Omental fat pad (tissue), 4 donors: Measurements from ENCODE around the gene MARCHF3. TPM values are rescaled to one million over a fixed set of nuclear protein-coding genes. Genes with fewer than 3 reads are reported as not detected.

Source experiments
- ATAC-seq: fragments of 150-250 bp; one replicate; pipeline ENCODE4 v1.9.1; 2016; ENCODE audit warnings: mild to moderate bottlenecking, moderate library complexity; ENCODE audit not compliant: low FRiP score
- DNase-seq: peaks from one replicate; pipeline ENCODE4 v3.0.0-alpha.2; 2019; ENCODE audit warnings: low spot score
- total RNA-seq, 4 donors: library from RNA; depleted of rRNA; stranded (reverse); fragments of >200 nt; gene quantifications; one replicate each; pipeline ENCODE4 v1.1.0, GENCODE V29; 2016
- TF ChIP-seq, protein P1 (sequence below), 3 donors: fragments of 450-650 bp; IDR thresholded peaks; one replicate each; pipeline ENCODE4 v1.5.1; 2016 to 2017; ENCODE audit warnings: antibody characterized with exemption in 3 of 3, mild to moderate bottlenecking in 3 of 3, moderate library complexity in 2 of 3

Gene MARCHF3
- total RNA-seq, 4 donors from 2014 or later: 7.4 to 72.7 (median 16.2) TPM

DNA sequence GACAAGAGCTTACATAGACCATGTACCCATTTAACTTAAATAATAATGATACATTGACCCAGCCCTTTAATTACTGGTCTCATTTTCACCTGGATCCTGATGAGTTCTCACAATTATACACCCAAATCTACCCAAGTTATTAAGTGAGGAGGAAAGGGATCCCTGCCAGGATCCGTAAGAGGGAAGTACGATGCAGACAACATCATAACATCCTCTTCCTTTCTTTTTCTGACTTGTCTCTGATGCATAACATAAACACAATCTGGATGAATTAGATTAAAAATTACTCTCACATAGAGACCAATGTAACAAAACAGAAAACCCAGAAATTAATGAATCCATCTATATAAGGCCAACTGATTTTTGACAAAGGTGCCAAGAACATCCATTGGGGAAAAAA lies 17.0 kb downstream of the MARCHF3 start:
- TF ChIP-seq, protein P1, sequence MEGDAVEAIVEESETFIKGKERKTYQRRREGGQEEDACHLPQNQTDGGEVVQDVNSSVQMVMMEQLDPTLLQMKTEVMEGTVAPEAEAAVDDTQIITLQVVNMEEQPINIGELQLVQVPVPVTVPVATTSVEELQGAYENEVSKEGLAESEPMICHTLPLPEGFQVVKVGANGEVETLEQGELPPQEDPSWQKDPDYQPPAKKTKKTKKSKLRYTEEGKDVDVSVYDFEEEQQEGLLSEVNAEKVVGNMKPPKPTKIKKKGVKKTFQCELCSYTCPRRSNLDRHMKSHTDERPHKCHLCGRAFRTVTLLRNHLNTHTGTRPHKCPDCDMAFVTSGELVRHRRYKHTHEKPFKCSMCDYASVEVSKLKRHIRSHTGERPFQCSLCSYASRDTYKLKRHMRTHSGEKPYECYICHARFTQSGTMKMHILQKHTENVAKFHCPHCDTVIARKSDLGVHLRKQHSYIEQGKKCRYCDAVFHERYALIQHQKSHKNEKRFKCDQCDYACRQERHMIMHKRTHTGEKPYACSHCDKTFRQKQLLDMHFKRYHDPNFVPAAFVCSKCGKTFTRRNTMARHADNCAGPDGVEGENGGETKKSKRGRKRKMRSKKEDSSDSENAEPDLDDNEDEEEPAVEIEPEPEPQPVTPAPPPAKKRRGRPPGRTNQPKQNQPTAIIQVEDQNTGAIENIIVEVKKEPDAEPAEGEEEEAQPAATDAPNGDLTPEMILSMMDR (IDR thresholded peaks at IDR 0.05): no peak
- ATAC-seq: no peak

DNA sequence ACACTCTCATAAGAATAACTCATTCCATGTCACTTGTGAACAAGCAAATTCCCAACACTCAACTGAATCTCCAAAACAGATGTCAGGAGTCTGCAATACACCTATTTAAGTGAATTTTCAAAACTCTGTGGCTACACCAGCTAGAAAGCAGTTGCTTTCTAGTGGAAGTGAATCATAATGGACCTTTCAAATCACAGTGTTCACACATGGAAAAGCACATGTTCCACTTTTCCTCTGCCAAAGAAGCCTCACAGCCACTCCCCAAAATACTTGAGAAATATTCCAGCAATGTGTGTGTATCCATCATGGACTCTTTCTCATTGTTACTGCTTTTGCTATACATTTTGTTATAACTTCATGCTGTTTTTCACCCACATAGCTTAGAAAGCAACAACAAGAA lies 17.4 kb downstream of the MARCHF3 start:
- peak; percentile 57 for ATAC-seq

More for the DNA sequence above, 17.0 kb downstream of the MARCHF3 start:
- no peak for DNase-seq

DNA sequence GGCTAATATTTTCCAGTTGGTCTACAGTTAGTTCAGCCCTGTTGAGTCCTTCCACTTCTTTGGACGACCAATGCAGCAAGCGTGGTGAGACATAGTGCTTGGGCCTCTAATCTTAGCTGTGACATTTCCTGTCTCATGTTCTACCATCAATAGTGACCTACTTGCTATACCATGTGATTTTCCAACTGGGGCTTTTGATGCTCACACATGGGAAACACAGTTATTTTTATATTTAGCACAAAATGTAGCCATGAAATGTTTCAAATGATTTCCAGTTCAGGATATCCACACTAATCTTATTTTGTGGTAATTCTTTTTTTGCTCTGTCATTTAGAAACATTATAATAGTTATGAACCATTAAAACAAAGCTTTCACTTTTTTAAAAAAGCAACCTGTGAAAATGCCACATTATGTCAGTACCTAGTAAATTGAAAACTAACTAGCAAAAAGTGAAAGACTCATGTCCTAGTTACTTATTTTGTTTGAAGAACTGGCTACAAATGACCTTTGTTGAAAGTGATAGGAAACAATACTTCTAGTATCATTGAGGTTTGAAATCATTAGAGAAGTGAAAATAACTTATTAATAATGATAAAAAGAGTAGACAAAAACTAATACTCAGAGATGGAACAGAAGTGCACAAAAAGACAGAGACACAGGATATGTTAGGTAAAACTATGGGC lies 18.3 kb downstream of the MARCHF3 start:
- TF ChIP-seq, protein P1 (IDR thresholded peaks at IDR 0.05): no peak
- no peak for DNase-seq
- no peak for ATAC-seq

More for the DNA sequence above, 17.4 kb downstream of the MARCHF3 start:
- TF ChIP-seq, protein P1 (IDR thresholded peaks at IDR 0.05): no peak
- no peak for DNase-seq

DNA sequence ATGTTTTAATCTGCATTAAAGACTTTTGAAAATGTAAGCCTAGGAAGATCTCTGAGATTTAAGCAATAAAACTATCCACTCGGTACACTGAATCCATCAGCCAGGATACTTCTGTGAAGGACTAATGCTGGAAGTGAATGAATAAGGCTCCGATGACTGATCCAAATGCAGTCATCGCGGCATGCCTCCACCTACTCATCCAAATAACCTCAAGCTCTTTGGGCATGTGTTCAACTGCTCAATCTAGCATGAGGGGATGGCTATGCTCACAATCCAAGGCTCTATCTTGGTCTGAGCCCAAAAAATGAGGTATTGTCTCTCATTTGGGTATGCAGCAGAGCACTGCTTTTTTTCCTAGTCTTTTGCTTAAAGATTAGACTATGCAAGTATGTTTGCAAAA lies 19.2 kb downstream of the MARCHF3 start:
- ATAC-seq: peak; percentile 76
- TF ChIP-seq, protein P1 (IDR thresholded peaks at IDR 0.05): no peak
- no peak for DNase-seq

DNA sequence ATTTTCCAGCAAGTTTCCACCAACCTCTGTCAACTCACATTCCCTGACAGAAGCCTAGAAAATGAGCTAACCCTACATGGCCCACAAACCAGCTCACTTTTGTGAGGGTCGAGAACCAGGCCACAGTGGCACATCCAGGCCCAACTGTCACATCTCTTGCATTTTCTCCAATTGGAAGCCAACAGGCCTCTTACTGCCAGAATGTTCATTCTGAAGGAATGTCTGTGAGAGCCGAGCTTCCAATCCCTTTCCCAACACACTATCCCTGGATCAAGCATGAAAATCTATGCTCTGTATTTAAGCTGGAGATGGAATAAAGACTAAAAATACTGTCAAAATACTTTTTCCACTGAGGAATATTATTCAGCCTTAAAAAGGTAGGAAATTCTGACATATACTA lies 20.0 kb downstream of the MARCHF3 start:
- no peak for ATAC-seq
- DNase-seq: no peak
- TF ChIP-seq, protein P1 (IDR thresholded peaks at IDR 0.05): no peak

DNA sequence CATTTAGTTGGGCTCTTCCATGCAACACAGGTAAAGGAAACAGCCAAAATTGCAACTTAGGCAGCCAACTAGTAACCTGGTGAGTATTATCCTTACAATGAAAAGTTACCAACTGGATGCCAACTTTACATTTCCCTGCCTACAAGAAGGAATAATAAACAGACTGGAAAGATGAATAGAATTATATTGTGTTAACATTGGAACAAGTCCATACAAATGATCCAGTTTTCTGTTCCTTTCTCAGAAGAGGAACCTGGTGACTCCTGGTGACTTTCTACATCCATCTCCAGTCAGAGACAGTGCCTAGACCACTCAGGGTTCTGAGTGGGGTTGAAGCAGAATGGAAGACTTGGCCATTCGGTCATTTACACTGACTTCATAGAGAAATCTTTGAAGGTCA lies 20.6 kb downstream of the MARCHF3 start:
- TF ChIP-seq, protein P1 (IDR thresholded peaks at IDR 0.05): no peak
- DNase-seq (no peak), ATAC-seq (no peak)

DNA sequence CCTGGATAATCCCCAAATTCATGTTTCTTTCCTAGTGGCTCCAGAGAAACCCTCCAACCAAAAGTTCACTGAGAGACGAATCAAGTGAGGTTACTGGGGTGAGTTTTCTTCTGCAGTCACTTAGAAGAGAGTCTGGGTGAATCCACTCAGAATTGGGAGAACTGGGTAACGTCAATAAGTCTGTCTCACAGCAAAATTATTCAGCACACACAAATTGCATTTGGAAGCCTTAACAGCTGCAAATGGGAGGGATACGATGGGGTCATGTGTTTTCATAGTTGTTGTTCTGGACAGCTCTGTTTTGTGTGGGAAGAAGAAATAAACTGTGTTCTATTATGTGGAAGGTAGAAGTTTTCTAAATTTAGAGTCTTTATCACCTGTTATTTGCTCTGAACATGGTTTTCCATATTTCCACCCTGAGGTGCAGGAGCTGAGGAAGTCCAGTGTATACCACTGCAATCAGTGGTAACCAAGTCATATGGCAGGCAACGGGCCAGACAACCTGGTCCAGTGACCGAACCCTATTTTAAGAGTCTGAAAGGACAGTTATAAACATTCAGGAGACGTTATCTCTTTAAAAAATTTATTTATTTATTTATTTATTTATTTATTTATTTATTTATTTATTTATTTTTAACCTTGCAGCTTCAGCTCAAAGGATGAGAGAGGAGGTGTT lies 21.9 kb downstream of the MARCHF3 start:
- TF ChIP-seq, protein P1 (IDR thresholded peaks at IDR 0.05): no peak
- no peak for ATAC-seq

More for the DNA sequence above, 21.9 kb downstream of the MARCHF3 start:
- DNase-seq: no peak
